Measurements from ENCODE around the gene PSMC3IP.

The PSMC3IP gene

DNA sequence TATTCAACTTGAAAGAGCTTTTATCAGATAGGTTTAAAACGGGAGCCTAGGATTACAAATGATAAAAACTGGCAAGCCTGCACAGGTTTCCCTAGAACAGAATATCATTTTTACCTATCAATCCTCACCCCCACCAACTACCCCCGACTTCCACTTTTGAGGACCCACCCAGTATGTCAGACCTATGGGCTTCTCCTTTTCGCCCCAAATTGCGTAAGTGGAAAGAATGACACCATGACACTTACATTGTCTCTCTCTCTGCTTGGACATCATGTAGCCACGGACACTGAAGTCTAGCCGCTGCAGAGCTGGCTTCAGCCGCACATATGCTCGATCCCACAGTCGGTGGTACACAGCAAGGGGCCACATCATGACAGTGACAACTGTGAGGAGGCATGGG is 7.4 kb upstream of the PSMC3IP start:
- no peak for DNase-seq

DNA sequence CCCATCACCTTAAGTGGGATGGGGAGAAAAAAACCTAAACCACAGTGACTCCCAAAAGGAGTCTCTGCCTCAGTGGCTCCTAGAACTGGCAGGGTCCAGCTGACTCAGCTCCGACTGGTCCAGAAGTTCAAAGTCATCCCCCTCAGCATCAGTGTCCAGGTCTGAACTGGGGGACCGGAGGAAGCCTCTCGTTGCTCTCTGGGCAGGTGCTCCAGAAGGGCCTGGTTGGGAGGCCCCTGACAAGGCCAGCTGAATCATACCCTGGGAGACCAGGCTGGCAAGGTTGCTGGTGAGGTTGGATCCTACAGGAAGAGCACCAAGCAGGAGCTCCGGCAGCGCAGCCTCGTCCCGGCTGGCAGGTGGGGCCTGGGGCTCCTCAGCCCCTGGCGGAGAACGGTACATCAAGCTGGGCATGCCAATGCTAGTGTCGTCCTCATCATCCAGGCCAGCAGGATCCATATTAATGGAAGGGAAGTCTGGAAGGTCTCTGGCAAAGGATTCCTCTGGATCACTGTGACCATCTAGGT is 4.3 kb upstream of the PSMC3IP start:
- no peak for DNase-seq

DNA sequence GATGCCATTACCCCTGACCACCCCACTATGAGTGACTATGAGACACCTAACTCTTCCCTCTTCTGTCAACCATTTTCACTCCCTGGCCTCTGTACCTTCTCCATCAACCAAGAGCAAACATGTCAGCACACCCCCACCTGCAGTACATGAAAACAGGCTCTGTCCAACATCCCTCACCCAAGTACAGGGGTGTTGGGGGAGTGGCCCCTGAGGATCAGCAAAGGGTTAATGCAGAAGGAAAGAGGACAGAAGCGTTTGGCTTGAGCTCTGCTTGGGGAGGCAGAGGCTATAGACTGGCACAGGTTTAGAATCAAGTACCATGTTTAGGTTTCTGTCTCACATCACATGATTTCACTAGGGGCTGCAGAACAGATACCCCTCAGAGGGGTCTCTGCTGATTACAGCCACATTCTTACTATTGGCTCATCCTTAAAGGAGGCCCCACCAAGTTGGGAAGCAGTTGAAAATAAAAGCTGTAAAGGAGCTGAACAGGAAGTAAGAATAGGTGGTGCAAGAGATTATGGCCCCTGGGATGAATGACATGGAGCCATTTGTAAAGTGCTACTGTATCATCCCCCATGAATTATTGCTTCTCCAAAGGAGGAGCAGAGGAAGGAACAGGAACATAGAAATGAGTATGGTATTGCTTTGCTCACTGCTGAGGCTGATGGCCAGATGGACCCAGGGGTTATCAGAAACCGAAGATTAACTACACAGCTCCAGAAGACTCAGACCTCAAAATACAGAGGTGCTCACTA is 2.4 kb upstream of the PSMC3IP start:
- no peak for DNase-seq

DNA sequence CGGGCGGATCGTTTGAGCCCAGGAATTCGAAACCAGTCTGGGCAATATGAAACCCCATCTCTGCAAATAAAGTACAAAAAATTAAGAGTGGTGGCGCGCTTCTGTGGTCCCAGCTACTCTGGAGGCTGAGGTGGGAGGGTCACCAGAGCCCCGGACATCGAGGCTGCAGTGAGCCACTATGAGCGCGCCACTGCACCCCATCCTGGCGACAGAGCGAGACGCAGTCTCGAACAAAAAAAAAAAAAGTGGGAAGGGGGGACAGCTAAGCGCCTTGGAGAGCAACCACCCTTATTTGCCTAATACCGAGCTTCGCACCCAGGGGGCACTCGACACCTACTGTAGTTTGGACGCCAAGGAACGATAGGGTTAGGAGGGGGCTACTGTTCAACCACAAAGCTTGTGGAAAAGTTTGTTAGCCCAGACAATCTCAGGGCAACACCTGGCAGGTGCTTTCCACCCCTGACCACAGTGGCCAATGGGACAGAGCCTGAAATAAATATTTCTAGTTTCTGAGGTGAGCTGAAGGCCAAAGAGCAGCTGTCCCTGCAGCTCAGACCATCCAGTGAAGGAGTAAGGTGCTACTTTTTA is 847 bp upstream of the PSMC3IP start:
- DNase-seq: peak; percentile 34 to 66

DNA sequence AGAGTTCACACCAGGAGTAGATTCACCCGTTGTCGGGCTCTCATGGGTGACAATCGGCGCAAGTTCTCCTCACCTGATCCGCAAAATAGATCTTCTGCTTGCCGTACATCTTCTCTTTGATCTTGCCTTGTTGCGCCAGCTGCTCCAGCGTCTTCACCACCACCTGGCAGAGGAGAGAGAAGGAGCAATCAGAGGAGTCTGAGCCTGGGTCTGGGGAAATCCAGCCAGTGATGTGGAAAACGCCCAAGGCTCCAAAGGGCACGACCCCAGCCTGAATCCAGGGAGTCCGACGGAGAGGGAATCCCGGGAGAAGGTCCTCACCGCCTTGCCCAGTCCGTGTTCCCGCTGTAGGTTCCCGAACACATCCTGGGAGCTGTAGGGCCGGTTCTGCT is 393 bp downstream of the PSMC3IP start:
- no peak for DNase-seq

DNA sequence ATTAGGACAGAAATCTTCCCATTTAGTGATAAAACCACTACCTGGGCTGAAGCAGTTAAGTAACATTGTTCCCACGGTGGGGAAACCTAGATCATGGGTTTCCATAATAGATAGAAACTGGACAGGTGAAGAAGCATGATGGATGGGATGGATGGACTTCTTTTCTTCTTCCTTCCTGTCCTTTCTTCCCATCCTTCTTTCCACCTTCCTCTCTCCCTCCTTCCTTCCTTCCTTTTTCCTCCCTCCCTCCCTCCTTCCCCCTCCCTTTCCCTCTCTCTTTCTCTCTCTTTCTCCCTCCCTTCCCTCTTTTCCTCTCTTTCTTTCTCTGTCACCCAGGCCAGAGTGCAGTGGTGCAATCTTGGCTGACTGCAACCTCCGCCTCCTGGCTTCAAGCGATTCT is 3.1 kb downstream of the PSMC3IP start:
- DNase-seq: no peak

DNA sequence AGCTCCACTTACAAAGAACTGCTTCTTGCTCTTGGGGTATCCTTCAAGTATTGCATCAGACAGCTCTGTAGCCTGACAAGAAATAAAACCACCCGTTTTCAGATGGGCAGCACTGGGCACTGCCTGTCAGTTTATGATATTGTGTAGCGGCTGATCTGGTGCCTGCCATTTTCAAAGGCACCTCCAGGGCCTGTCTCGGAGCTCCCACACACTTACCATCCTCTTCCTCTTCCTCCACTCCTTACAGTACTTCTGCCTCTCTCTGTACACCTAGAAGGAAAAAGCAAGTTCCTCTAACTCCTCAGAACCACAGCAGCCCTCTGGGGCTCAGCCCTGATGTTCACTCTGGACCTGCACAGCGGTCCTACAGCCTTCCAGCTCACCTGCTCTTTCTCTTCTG is 4.4 kb downstream of the PSMC3IP start:
- no peak for DNase-seq

DNA sequence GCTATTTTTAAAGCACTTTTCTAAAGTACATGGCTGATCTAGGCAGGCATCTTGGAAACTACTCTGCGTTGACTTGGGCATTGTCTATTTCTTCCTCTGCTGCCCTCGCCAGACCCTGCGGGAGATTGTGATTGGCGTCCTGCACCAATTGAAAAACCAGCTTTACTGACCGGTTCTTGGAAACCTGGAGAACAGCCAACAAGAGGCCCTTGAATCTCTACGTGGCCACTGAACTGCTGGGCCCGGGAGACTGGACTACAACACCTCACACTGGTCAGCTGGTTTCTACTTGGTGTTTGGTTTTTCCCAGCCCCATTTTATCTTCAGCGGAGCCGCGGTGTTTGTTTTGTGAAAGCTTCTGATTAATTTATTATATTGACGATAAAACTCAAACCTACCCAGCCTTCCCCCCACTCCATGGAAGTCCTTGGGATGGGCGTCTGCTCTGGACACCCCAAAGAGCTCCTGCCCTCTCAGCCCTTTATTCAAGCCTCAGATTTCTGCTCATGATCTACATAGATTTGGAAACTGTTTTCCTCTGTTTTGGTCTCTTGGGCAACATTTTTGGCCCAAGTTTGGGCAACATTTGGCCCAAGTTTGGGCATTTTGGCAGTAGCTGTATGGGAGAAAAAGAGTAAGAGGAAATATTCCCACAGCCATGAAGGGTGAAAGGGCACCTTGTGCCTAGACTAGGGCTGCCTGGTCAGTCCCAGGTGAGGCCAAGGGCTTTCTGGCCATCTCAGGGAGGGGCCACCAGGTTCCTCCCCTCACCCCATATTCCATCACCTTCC is 5.9 kb downstream of the PSMC3IP start:
- DNase-seq: no peak

DNA sequence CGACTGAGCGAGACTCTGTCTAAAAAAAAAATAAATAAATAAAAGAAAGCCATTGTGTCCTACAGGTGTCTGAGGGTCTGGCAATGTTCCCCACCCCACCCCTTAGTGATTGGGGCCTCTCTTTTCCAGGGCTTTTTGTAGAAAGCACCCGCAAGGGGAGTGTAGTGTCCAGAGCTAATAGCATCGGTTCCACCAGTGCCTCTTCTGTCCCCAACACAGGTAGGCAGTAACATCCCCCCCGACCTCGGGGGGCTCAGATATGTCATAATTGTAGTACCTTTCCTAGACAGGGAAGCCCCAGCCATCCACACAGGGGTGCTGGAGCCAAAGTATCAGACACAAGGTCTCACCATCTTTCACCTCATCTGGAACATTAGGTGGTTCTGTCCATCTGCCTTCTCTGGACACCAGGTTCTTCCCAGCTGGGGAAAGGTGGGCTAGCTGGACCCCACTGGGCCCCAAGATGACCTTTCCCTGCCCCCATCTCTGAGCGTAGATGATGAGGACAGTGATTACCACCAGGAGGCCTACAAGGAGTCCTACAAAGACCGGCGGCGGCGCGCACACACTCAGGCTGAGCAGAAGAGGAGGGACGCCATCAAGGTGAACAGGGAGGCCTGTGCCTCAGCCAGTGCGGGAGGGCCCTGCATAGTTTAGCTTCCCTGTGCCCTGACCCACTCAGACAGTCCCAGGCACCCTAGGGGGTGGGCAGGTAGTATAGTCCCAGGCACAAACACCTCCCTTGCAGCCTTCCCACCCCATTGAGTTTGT is 9.0 kb downstream of the PSMC3IP start:
- no peak for DNase-seq

DNA sequence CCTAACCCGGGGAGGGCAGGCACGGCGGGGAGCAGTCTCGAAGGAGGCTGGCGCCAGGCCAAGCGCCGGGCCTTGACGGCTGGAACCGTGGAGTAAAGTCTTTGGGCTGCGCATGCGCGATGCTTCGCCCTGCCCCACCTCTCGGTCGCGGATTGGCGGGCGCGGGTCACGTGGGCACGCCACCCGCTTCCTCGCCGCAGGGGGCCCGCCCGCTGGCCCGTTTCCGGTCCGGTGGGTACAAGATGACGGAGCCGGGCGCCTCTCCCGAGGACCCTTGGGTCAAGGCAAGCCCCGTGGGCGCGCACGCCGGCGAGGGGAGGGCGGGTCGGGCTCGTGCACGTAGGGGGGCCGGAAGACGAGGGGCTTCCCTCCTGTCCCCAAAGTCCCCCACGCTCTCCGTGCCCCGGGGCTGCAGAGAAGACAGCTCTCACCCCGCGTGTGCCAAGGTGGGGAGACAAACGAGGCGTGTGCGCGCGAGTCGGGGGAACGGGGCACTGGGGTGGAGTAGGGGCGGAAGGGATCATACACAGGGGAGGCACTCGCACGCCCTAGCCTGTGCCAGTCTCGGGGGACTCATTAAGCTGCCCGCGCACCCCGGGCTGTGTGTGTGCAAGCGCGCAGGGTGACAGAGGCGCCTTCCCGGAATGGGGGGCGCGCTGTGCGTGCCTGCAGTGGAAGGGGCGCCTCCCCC is 10.5 kb downstream of the PSMC3IP start, which contains the start of gene MLX:
Gene MLX, plus strand, starts transcription at position 218 of the 691 bp plus-strand sequence. Its CDS starts 25 bp downstream, at position 243.
- DNase-seq: peak; percentile 66 to 69

DNA sequence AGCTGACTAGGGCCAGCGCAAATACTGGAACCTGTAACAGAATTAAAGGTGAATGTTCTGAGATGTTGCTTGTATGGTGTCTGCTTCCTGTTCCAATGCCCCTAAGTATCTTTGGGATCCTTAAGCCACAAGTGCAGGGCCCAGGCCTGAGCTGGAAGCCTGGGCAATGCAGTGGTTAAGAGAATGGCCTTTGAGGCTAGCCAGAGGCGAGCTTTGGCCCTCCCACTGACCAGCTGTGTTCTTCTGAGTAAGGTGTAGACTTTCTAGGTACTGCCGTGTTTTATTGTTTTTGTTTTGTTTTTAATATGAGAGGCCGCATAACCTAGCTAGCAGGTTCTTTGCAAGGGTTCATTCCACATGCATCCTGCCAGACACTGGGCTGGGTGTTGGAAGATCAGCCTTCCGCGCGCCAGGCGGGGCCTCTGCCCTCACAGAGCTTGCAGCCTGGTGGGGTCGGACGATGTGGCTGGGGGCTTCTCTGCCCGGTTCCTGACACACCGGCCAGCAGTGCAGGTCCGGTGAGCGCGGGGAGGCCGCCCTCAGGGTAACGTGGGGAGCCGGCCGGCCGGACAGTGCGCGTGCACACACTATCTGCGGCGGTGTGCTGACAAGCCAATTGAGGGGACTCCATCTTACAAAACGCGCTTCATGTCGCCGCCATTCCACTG is 11.2 kb downstream of the PSMC3IP start:
- no peak for DNase-seq

DNA sequence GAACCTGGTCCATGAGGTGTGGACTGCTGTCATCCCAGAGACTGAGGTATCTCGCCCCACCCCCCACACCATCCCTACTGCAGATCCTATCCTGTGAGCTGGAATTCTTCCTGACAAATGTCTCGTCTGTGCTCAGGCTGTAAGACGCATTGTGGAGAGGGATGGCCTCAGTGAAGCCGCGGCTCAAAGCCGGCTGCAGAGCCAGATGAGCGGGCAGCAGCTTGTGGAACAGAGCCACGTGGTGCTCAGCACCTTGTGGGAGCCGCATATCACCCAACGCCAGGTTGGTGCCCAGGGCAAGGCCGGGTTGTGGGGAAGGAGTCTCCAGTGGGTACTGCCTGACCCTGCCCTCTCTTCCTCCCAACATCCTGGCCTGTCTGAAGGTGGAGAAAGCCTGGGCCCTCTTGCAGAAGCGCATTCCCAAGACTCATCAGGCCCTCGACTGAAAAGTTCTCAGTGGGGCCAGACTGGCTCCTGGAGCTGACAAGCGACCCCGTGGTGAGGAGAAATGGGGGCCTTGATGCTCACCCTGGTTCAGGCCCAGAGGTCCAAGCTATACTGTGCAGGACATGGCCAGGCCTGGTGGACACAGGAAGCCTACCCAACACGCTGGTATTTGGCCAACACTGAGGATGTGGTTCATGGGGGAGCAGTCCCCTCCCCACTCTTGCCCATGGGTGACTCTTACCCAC is 11.9 kb downstream of the PSMC3IP start:
- no peak for DNase-seq

DNA sequence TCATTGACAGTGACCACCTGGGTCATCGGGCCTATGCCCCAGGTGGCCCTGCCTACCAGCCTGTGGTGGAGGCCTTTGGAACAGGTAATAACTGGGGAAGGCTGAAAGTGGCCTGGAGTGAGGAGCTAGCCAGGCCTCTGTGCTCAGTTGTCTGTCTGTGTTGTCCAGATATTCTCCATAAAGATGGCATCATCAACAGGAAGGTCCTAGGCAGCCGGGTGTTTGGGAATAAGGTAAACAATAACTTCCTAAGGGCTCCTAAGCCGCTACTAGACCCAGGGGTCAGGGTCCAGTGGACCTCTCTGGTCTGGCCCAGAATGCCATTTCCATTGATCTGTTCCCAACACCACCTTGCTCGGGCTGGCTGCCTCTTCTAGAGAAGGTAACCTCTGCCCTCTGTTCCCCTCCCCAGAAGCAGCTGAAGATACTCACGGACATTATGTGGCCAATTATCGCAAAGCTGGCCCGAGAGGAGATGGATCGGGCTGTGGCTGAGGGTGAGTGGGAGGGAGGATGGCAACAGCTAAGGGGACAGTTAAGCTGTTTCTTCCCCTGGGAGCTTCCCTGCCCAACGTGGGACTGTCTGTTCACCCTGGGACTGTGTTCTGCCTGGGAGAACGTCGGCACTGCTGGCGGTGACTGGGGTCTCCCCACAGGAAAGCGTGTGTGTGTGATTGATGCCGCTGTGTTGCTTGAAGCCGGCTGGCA is 12.6 kb downstream of the PSMC3IP start:
- DNase-seq: no peak

DNA sequence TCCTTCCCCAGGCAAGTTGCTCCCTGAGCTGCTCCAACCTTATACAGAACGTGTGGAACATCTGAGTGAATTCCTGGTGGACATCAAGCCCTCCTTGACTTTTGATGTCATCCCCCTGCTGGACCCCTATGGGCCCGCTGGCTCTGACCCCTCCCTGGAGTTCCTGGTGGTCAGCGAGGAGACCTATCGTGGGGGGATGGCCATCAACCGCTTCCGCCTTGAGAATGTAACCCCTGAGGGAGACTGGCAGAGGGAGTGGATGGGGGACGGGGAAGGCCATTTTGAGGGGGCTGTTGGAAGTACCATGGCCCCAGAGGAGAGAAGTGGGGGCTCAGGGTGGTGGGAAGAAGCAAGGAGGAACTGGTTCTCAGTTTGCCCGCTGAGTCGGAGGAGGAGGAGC is 13.6 kb downstream of the PSMC3IP start:
- no peak for DNase-seq

DNA sequence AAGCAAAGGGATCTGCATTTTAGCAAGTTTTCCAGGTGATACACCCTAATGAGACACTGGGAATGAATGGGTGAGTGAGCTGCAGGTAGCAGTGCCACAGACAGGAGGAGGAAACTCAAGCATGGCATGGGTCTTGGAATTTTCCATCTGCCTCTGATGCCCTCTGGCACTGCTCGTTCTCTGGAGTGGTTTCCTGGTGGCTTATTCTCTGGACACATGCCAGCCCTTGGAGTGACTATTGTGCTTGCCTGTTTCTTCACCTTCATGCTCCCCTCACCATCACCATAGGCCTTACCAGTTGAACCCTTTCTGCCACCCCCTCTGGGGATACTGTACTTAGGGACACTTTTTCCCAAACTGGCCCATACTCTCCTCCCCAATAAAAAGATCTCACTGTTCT is 14.0 kb downstream of the PSMC3IP start:
- no peak for DNase-seq

DNA sequence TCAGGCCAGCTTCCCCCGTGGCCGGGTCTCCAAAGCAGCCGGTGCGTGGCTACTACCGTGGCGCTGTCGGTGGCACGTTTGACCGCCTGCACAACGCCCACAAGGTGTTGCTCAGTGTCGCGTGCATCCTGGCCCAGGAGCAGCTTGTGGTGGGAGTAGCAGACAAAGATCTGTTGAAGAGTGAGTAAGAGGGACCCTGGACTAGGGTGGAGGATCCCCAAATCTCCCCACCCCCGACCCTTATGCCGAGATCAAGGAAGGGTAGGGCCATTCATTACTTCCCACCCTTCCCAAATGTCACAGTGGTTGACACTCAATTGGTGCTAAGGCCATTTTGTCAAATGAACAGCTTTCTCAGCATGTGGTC is 14.4 kb downstream of the PSMC3IP start:
- DNase-seq: no peak

DNA sequence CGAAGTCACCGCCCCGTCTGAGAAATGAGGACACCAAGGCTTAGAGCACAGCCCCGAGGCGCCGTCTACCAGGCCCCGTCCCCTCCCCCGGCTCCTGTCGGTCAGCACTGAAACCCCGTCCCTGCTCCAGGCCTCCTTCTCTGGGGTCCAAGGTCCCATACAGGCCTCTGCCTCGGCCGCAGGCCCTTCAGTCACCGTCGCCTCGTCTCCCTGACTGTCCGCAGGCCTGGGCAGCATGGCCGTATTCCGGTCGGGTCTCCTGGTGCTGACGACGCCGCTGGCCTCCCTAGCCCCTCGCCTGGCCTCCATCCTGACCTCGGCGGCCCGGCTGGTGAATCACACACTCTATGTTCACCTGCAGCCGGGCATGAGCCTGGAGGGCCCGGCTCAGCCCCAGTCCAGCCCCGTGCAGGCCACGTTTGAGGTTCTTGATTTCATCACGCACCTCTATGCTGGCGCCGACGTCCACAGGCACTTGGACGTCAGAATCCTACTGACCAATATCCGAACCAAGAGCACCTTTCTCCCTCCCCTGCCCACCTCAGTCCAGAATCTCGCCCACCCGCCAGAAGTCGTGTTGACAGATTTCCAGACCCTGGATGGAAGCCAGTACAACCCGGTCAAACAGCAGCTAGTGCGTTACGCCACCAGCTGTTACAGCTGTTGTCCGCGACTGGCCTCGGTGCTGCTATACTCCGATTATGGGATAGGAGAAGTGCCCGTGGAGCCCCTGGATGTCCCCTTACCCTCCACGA is 15.0 kb downstream of the PSMC3IP start:
- DNase-seq: no peak

DNA sequence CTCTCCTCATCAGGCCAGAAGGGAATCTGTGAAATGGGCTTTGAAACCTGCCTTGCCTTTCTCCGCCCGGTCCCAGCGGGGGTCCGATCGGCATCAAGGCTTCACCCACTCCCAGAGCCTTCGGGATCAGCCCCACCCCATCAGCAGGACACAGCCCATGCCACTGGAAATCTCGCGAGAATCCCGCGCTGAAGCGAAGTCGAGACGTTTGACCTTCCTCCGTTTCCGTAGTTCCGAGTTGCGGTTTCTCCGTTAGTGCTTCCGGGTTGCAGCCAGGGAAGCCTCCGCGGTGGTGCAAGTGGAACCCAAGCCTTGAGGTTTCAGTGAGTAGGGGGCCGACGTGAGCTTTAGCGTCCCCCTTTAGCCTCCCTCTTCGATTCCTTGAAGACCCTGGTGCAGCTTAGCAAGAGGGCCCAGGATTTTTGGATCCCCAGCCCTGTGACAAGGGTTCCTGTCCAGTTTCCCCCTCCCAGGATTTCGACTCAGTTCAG is 15.6 kb downstream of the PSMC3IP start, which contains the start of gene COASY:
Gene COASY, plus strand, starts transcription at position 252 of the 491 bp plus-strand sequence. CDS start 475 bp downstream, outside the sequence.
- DNase-seq: peak; percentile 83 to 91

DNA sequence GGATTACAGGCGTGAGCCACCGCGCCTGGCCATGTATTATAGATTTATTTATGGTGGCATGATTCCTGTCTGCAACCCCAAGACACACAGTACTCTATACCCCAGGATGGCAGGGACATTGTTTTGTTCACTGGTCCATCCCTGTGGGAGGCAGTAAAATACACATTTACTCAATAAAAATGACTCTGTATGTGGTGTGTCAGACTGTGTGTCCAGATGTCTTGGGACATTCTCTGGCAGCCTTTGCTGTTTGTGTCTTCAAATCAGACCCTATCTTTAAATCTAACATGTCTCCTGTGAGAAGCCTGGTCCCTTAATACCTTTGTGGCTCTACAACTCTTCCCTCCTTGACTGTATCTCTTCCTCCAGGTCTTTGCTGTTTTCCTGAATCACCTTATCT is 17.3 kb downstream of the PSMC3IP start:
- no peak for DNase-seq
